GM18951 (cell line): ENCODE measurements around the gene HIBADH.

ENCODE experiments used
- POLR2A ChIP-seq: IDR thresholded peaks from 4 replicates; pipeline ENCODE4 v1.6.1; 2011; ENCODE audit warnings: mild to moderate bottlenecking; ENCODE audit not compliant: insufficient read length, insufficient read depth; ENCODE audit errors: extremely low read depth
- in situ Hi-C: fragments of 300-500 bp; cut with MboI; formaldehyde crosslinking; loops from one replicate; pipeline ENCODE4 v1.12.0; 2022; ENCODE audit warnings: low sequenced_read_pairs, mixed read lengths, inconsistent platforms; ENCODE audit not compliant: unreplicated experiment

The HIBADH gene

DNA sequence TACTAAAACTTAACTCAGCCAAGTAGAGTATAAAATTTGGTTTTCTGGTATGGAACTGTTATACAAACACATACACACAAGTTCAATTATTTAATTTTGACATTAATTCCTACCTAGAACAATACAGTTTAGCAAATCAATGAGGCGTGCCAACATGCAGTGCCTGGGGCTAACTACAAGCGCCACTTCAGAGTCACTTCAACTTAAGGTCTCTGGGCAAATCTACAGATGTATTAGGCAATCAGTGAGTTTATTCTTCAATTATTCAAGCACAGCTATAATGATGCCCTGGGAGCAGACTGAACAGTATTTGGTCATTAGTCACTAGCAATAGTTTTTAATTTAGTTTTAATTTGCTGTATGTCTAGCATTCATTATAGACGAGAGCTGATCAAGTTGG, 51.6 kb downstream of the HIBADH start:
- TF ChIP-seq POLR2A: no peak
- in situ Hi-C loops: no loop called here

DNA sequence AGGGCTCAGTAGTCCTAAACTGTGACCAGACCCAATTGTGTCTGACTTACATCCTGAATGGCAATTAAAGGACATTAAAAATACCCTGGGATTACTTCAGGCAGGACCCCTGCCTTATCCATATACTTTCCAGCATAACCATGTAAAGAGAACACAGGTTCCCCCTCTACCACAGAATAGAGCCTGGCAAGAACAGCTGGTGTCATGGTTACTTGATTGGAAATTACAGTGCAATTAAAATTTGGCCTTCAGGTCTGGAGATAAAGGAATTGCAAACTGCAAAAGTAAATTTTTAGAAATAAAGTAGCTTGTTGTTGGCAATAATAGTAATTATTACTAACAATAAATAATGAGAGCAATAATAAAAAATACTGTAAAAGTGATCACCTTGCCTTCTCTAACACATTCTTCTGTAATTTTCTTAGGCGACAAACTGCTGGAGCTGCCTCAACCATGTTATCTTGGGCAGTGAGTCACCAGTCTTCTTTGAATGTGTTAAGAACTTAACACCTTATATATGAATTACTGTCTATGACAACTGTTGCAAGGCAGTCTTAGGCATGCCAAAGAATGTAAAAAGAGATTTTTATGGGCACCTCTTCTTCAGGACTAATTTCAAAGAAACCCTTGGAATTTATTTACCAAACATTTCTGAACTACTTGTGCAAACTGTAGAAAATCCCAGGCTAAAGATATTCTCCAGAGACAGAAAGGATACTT, 53.7 kb downstream of the HIBADH start:
- TF ChIP-seq POLR2A: no peak
- in situ Hi-C loops: no loop called here

DNA sequence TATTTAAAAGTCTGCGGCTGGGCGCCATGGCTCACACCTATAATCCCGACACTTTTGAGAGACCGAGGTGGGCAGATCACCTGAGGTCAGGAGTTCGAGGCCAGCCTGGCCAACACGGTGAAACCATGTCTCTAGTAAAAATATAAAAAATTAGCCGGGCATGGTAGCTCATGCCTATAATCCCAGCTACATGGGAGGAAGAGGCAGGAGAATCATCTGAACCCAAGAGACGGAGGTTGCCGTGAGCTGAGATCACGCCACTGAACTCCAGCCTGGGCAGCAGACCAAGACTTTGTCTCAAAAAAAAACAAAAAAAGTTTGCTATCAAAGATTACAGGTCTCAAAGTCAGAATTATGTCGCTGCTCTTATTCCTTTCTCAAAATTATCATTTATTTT, 55.5 kb downstream of the HIBADH start:
- in situ Hi-C loops: no loop called here
- TF ChIP-seq POLR2A: no peak

DNA sequence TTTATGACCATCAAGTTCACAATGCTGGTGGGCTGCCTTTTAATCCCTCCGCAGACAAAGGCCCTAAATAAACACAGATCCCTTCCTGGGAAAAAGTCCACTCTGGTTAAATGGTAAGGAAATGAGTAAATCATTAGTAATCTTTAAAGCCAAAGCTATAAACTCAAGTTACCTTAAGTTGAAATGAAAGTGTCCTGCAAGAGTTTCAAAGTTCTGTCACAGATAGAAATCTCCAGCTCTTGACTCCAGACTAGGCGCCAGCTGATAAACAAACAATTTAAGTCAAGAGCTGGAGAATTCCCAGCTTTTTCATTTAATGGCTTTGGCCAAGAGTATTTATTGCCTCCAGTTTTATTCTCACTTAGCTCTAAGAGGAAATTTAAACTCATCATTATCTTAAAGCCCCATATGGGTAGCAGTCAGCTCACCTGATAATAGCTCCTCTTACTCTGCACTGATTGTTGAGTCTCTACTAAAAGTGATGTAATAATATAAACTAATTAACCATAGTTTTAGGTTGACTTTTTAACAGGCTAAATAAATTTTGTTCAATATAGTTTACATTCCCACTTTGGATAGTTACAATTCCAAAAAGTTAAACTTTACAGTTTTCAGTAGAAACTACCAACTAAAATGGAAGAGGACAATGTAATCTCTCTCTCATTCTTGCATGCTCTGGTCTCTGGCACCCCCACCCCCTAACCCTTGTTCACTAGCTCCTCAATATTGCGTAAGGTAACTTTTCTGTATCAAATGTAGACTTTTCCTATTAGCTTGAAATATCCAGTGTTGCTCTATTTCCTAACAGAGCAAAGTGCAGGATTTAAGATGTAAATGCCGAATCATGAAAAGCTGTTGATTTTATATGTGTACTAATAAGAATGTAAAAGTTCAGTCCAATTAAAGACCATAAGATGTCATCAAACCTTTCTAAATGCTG, 56.1 kb downstream of the HIBADH start:
- no peak for TF ChIP-seq POLR2A
- in situ Hi-C loops: no loop called here

- in situ Hi-C loops: no loop called here
- TF ChIP-seq POLR2A: no peak
Measured at GRCh38 chr7:27605689-27606269, 56.9 kb downstream of the HIBADH start.

GRCh38 chr7:27605283-27605682, 57.4 kb downstream of the HIBADH start:
- TF ChIP-seq POLR2A: no peak
- in situ Hi-C loops: no loop called here

DNA sequence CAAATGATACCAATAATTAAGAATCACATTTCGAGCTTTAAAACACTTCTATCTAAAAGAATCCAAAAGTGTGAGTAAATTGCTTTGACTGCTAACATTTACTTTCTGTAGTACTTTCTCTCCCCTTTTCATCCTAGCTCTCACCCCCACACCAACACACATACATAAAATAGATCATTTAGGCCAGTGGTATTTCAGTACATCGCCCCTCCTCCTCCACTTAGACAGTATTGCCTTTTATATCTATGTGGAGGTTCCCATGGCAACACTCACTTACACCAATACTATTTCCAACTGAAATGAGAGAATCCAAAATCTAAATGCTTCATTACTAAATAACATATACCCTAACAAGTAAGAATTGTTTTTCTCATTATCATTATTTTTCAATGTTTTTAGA, 58.9 kb downstream of the HIBADH start:
- in situ Hi-C loops: no loop called here
- TF ChIP-seq POLR2A: no peak

- in situ Hi-C loops: no loop called here
- no peak for TF ChIP-seq POLR2A
Measured at GRCh38 chr7:27602766-27603165, 59.9 kb downstream of the HIBADH start.

GRCh38 chr7:27601217-27601616, 61.5 kb downstream of the HIBADH start:
- TF ChIP-seq POLR2A: no peak
- in situ Hi-C loops: no loop called here

- TF ChIP-seq POLR2A: no peak
- in situ Hi-C loops: no loop called here
Measured at GRCh38 chr7:27600247-27600646, 62.4 kb downstream of the HIBADH start.

DNA sequence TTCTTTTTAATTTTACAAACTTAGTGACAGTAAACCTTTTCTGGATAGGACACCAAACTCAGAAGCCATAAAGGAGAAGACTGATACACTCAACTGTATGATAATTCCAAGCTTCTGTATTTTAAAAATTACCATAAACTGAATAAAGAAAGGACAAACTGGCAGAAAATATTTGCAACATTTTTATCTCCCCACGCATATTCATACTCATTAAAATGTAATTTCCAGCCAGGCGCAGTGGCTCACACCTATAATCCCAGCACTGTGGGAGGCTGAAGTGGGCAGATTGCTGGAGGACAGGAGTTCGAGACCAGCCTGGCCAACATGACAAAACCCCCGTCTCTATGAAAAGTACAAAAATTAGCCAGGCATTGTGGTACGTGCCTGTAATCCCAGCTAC, 67.7 kb downstream of the HIBADH start:
- in situ Hi-C loops: no loop called here
- TF ChIP-seq POLR2A: no peak

DNA sequence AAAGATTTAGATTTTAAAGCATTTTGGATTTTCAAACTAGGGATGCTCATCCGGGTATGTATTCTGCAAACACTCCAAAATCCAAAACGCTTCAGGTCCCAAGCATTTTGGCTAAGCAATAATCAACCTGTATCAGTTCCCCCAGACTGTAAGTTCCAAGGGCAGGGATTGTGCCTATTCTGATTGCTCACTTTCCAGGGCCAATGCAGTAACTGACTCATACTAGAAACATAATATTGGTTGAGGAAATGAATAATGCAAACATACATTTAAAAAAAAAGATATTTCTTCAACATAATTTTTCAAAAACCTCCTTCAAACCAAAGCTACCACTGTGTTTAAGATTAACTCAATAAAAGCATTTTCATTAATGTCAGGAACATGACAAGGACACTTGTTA, 69.5 kb downstream of the HIBADH start:
- no peak for TF ChIP-seq POLR2A
- in situ Hi-C loops: no loop called here

DNA sequence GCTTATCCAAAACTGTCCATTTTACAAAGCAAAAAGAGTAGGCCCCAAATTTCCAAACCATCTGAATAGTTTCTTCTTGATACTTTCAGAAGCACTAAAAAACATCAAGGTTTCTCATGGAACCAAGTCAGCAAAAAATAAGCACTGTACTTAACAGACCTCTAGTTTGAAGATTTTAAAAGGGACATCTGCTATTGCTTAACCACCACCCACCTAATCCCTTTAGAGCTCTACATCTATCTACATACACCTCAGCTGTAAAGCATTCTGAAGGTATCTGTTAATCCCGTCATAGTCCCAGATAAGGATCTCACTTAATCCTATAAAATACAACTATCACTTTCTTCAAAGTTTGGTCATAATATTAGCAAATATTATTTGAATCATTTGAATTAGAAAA, 72.3 kb downstream of the HIBADH start:
- TF ChIP-seq POLR2A: no peak
- in situ Hi-C loops: no loop called here
